Measurements from ENCODE around the gene MCTP1.

Gene MCTP1

GRCh38 chr5:94998670-94999069 lies 286.2 kb downstream of the MCTP1 start:
- no peak for TF ChIP-seq CEBPB (IDR thresholded peaks at IDR 0.05)

- TF ChIP-seq NFIC (IDR thresholded peaks at IDR 0.05) (peak; percentile 22; the same call in 1 of the 2 replicates), TEAD4 (IDR thresholded peaks at IDR 0.05) (peak; percentile 69; the same call in 1 of the 2 replicates)
Observed at GRCh38 chr5:94994537-94994936, 290.4 kb downstream of the MCTP1 start.

DNA sequence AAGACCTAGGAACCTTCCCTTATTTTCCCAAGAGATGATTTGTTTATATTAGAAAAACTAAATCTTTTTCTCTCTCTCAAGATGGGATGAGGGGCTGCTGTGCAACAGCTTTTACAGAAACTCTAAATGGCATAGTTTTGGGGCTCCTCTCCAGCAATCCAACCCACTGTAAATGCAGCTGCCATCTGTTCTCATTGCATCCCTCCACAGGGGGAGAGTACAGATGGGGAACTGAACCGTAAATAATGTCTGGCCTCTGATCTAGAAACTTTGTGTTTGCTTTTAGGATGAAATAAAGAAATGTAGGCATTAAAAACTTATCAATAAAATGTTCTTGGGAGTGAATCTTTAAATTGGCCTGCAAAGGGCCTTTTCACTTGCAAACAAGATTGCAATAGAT lies 291.4 kb downstream of the MCTP1 start:
- TF ChIP-seq CREB1 (IDR thresholded peaks at IDR 0.05; ENCODE audit: low read depth) (no peak), YY1 (IDR thresholded peaks at IDR 0.05; ENCODE audit: low read depth) (no peak), NFIC (IDR thresholded peaks at IDR 0.05) (no peak), MAX (IDR thresholded peaks at IDR 0.05) (no peak), EGR1 (IDR thresholded peaks at IDR 0.05) (no peak), CEBPB (IDR thresholded peaks at IDR 0.05) (no peak), TAF1 (IDR thresholded peaks at IDR 0.05; ENCODE audit: low read depth) (no peak), TEAD4 (IDR thresholded peaks at IDR 0.05) (no peak), RAD21 (IDR thresholded peaks at IDR 0.05; ENCODE audit: low read depth) (no peak), REST (IDR thresholded peaks at IDR 0.05; ENCODE audit: low read depth) (no peak), TCF12 (IDR thresholded peaks at IDR 0.05; ENCODE audit: low read depth) (no peak), ZBTB7A (IDR thresholded peaks at IDR 0.05; ENCODE audit: low read depth) (no peak), FOXM1 (IDR thresholded peaks at IDR 0.05; ENCODE audit: borderline replicate concordance, low read depth) (no peak), EP300 (IDR thresholded peaks at IDR 0.05; ENCODE audit: borderline replicate concordance) (no peak)
- TF ChIP-seq, protein P1, sequence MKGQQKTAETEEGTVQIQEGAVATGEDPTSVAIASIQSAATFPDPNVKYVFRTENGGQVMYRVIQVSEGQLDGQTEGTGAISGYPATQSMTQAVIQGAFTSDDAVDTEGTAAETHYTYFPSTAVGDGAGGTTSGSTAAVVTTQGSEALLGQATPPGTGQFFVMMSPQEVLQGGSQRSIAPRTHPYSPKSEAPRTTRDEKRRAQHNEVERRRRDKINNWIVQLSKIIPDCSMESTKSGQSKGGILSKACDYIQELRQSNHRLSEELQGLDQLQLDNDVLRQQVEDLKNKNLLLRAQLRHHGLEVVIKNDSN (IDR thresholded peaks at IDR 0.05) = no peak

GRCh38 chr5:94992325-94992724 lies 292.6 kb downstream of the MCTP1 start:
- no peak for TF ChIP-seq YY1 (IDR thresholded peaks at IDR 0.05; ENCODE audit: low read depth)
- TF ChIP-seq EGR1 (IDR thresholded peaks at IDR 0.05) = no peak
- no peak for TF ChIP-seq TEAD4 (IDR thresholded peaks at IDR 0.05)
- TF ChIP-seq, protein P1 (IDR thresholded peaks at IDR 0.05) = no peak
- no peak for TF ChIP-seq NFIC (IDR thresholded peaks at IDR 0.05)
- TF ChIP-seq ZBTB7A (IDR thresholded peaks at IDR 0.05; ENCODE audit: low read depth) = no peak
- no peak for TF ChIP-seq EP300 (IDR thresholded peaks at IDR 0.05; ENCODE audit: borderline replicate concordance)
- TF ChIP-seq TAF1 (IDR thresholded peaks at IDR 0.05; ENCODE audit: low read depth) = no peak
- TF ChIP-seq FOXM1 (IDR thresholded peaks at IDR 0.05; ENCODE audit: borderline replicate concordance, low read depth) = no peak
- TF ChIP-seq REST (IDR thresholded peaks at IDR 0.05; ENCODE audit: low read depth) = no peak
- TF ChIP-seq CREB1 (IDR thresholded peaks at IDR 0.05; ENCODE audit: low read depth) = no peak
- no peak for TF ChIP-seq CEBPB (IDR thresholded peaks at IDR 0.05)
- TF ChIP-seq TCF12 (IDR thresholded peaks at IDR 0.05; ENCODE audit: low read depth) = no peak
- no peak for TF ChIP-seq RAD21 (IDR thresholded peaks at IDR 0.05; ENCODE audit: low read depth)
- no peak for TF ChIP-seq MAX (IDR thresholded peaks at IDR 0.05)

DNA sequence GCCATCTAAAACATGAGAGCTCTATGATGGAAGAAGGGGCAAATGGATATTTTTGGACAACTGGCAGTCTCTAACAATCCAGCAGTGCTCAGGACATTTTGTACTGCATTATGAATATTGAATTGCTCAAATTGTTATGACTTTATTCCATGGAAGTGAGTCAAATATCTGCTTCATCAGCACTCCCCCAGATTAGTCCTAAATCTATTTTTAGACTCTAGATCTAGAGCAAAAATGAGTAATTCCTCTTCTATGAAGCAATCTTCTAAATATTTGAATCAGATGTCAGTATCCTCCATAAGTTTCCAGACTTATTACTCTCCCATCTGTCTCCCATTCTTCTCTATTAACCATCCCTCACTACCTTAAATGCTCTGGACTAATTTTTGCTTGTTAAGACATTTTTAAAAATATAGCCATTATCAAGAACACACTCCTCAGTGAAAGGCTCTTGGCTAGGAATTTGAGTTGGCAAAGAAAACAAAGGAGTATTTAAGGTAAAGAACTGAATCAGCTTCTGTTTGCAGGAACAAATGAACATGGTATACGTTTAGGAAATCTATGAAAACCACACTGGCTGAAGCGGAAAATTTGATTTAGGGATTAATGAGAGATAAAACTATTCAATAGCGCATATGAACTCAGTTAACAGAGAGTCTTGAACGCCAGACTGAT lies 300.9 kb downstream of the MCTP1 start:
- TF ChIP-seq REST (IDR thresholded peaks at IDR 0.05; ENCODE audit: low read depth) (no peak), TAF1 (IDR thresholded peaks at IDR 0.05; ENCODE audit: low read depth) (no peak), CEBPB (IDR thresholded peaks at IDR 0.05) (no peak), RAD21 (IDR thresholded peaks at IDR 0.05; ENCODE audit: low read depth) (no peak), TCF12 (IDR thresholded peaks at IDR 0.05; ENCODE audit: low read depth) (no peak), FOXM1 (IDR thresholded peaks at IDR 0.05; ENCODE audit: borderline replicate concordance, low read depth) (no peak), EGR1 (IDR thresholded peaks at IDR 0.05) (no peak), EP300 (IDR thresholded peaks at IDR 0.05; ENCODE audit: borderline replicate concordance) (no peak), YY1 (IDR thresholded peaks at IDR 0.05; ENCODE audit: low read depth) (no peak), NFIC (IDR thresholded peaks at IDR 0.05) (no peak), CREB1 (IDR thresholded peaks at IDR 0.05; ENCODE audit: low read depth) (no peak), MAX (IDR thresholded peaks at IDR 0.05) (no peak), ZBTB7A (IDR thresholded peaks at IDR 0.05; ENCODE audit: low read depth) (no peak)
- TF ChIP-seq, protein P1 (IDR thresholded peaks at IDR 0.05) = no peak
